DOHH2 (cell line): ENCODE results near the gene MRGPRF.

ENCODE experiments used
- CTCF ChIP-seq: fragments of 200-600 bp; sonication (generic); IDR thresholded peaks from one replicate; pipeline ENCODE4 v1.5.1; 2014; ENCODE audit warnings: antibody characterized with exemption, mild to moderate bottlenecking, low read depth, low read length; ENCODE audit not compliant: poor library complexity, severe bottlenecking
- EZH2phosphoT487 ChIP-seq: fragments of 200-600 bp; sonication (generic); IDR thresholded peaks from 2 replicates; pipeline ENCODE4 v1.6.1; 2017; ENCODE audit warnings: borderline replicate concordance, mild to moderate bottlenecking, antibody characterized with exemption, low read length, moderate library complexity, mixed read lengths

GRCh38 chr11:69000391-69000790, 12.7 kb downstream of the MRGPRF start:
- TF ChIP-seq CTCF (no peak), EZH2phosphoT487 (no peak)
